Epithelial cell of proximal tubule (primary cell): Measurements from ENCODE around the gene TFAP2A. TPM values are rescaled to one million over a fixed set of nuclear protein-coding genes. Genes with fewer than 3 reads are reported as not detected.

Source experiments
- DNase-seq: peaks from one replicate; pipeline ENCODE4 v3.0.0-alpha.2; 2011; ENCODE audit warnings: low read depth
- H3K4me3 ChIP-seq: 2 replicates; pipeline ENCODE4 v1.5.1; 2011; ENCODE audit warnings: low read depth, mild to moderate bottlenecking, low read length
- CTCF ChIP-seq: conservative IDR thresholded peaks from 2 replicates; pipeline ENCODE4 v1.5.1; 2012; ENCODE audit warnings: low read depth, mild to moderate bottlenecking, low read length
- total RNA-seq: library from RNA; depleted of rRNA; stranded (reverse); fragments of >200 nt; gene quantifications from 2 replicates; pipeline ENCODE4 v1.2.3, GENCODE V29; 2015

Gene TFAP2A
- total RNA-seq, 1 donor from 2014 or later = 17.8 TPM

- no peak for DNase-seq
- peak; percentile 30 for TF ChIP-seq CTCF
- no peak overlapping the region for H3K4me3 ChIP-seq
These were observed 6.5 kb upstream of the TFAP2A start for GRCh38 chr6:10421158-10421920.

- no peak for TF ChIP-seq CTCF
- DNase-seq = no peak
- H3K4me3 ChIP-seq = no peak overlapping the region
These were observed 5.8 kb upstream of the TFAP2A start for GRCh38 chr6:10420546-10421157.

GRCh38 chr6:10419749-10420545, 5.1 kb upstream of the TFAP2A start:
- peak overlapping the region; percentile 33 for H3K4me3 ChIP-seq
- no peak for TF ChIP-seq CTCF
- no peak for DNase-seq

GRCh38 chr6:10418862-10419748, 4.2 kb upstream of the TFAP2A start:
- DNase-seq = no peak
- H3K4me3 ChIP-seq = peak overlapping the region; percentile 33
- TF ChIP-seq CTCF = no peak

GRCh38 chr6:10418361-10418861, 3.5 kb upstream of the TFAP2A start:
- no peak overlapping the region for H3K4me3 ChIP-seq
- DNase-seq = no peak
- no peak for TF ChIP-seq CTCF

GRCh38 chr6:10417681-10418104, 2.8 kb upstream of the TFAP2A start:
- no peak overlapping the region for H3K4me3 ChIP-seq

More at GRCh38 chr6:10417681-10418104, 2.8 kb upstream of the TFAP2A start:
- no peak for DNase-seq
- TF ChIP-seq CTCF = no peak
